Measurements from ENCODE around the gene OR2V1.

DNA sequence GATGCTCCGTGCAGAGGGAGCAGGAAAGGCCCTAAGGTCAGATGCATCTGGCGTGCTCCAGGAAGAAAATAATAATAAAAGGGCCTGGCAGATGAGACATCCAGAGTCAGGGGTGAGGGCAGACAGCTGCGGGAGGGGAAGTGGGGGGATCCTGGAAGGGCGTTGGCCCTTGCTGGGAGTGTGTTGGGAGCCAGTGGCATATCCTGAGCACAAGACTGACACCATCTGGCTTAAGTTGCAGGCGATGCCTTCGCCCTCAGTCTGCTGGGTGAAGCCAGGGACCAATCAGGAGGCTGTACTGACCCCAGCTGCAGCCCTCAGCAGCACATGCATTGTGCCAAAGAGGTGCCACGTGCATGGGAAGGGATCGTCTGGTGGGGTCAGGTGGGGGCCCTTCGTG lies 20.2 kb upstream of the OR2V1 start:
- TF ChIP-seq, protein P1, sequence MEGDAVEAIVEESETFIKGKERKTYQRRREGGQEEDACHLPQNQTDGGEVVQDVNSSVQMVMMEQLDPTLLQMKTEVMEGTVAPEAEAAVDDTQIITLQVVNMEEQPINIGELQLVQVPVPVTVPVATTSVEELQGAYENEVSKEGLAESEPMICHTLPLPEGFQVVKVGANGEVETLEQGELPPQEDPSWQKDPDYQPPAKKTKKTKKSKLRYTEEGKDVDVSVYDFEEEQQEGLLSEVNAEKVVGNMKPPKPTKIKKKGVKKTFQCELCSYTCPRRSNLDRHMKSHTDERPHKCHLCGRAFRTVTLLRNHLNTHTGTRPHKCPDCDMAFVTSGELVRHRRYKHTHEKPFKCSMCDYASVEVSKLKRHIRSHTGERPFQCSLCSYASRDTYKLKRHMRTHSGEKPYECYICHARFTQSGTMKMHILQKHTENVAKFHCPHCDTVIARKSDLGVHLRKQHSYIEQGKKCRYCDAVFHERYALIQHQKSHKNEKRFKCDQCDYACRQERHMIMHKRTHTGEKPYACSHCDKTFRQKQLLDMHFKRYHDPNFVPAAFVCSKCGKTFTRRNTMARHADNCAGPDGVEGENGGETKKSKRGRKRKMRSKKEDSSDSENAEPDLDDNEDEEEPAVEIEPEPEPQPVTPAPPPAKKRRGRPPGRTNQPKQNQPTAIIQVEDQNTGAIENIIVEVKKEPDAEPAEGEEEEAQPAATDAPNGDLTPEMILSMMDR (IDR thresholded peaks at IDR 0.05): no peak
- TF ChIP-seq POLR2A (IDR thresholded peaks at IDR 0.05): no peak
